Thyroid gland (tissue), 4 donors: Measurements from ENCODE around the gene ABCB6. TPM values are rescaled to one million over a fixed set of nuclear protein-coding genes. Genes with fewer than 3 reads are reported as not detected.

Experiments used
- DNase-seq, 2 donors: peaks; one replicate each; pipeline ENCODE4 v3.0.0-alpha.2; 2019
- H3K27ac ChIP-seq, 3 donors: fragments of 200-600 bp; sonication (generic); 1 replicate in 2 of 3; 2 replicates in 1 of 3; pipeline ENCODE4 v1.5.1; 2016 to 2019; ENCODE audit warnings: mild to moderate bottlenecking in 1 of 3, moderate library complexity in 1 of 3
- H3K27me3 ChIP-seq: fragments of 200-600 bp; sonication (generic); one replicate; pipeline ENCODE4 v1.5.1; 2019
- H3K36me3 ChIP-seq, 2 donors: fragments of 200-600 bp; sonication (generic); one replicate each; pipeline ENCODE4 v1.5.1; 2016 to 2019
- H3K4me1 ChIP-seq, 2 donors: fragments of 200-600 bp; sonication (generic); one replicate each; pipeline ENCODE4 v1.5.1; 2017 to 2019
- H3K4me3 ChIP-seq, 3 donors: fragments of 200-600 bp; sonication (generic); replicated peaks in 1 of 3; 1 replicate in 2 of 3; 2 replicates in 1 of 3; pipeline ENCODE4 v1.5.1; 2016; ENCODE audit warnings: mild to moderate bottlenecking in 1 of 3
- H3K9me3 ChIP-seq: fragments of 200-600 bp; sonication (generic); one replicate; pipeline ENCODE4 v1.5.1; 2017
- CTCF ChIP-seq, 6 experiments: fragments of 200-600 bp in 3 of 6; fragments of 450-650 bp in 3 of 6; sonication (generic) in 3 of 6; IDR thresholded peaks; one replicate each; pipeline ENCODE4 v1.5.1; 2016 to 2019; ENCODE audit warnings: antibody characterized with exemption in 6 of 6, mild to moderate bottlenecking in 2 of 6, inconsistent platforms in 1 of 6, moderate library complexity in 1 of 6
- POLR2A ChIP-seq, 2 donors: fragments of 450-650 bp; IDR thresholded peaks; one replicate each; pipeline ENCODE4 v1.6.1; 2017; ENCODE audit warnings: antibody characterized with exemption in 2 of 2, mild to moderate bottlenecking in 2 of 2, moderate library complexity in 1 of 2
- WGBS, 2 donors: methylation state at CpG; one replicate each; pipeline ENCODE4 v1.1.5; 2017; 5-methylcytosine and 5-hydroxymethylcytosine counted together
- intact Hi-C: fragments of 100-400 bp; cut with DNase I; formaldehyde crosslinking; loops from one replicate; pipeline ENCODE4 v1.15.1; 2023
- total RNA-seq, 4 donors: library from RNA; depleted of rRNA; stranded (reverse); fragments of >200 nt; gene quantifications; one replicate each; pipeline ENCODE4 v1.2.3, GENCODE V29; 2016

ABCB6 gene
- total RNA-seq, 4 donors from 2014 or later: 29.6 to 96.8 (median 63.6) TPM

GRCh38 chr2:219209236-219210195 lies 9.2 kb downstream of the ABCB6 start:
- H3K27ac ChIP-seq: peak overlapping the region; percentile 59 to 97 (median 94)
- H3K36me3 ChIP-seq: peaks cover 27 to 53% of the 10 kb centered on the region in 2 donors
- peaks cover 17 to 27% of the 10 kb centered on the region in 2 donors for H3K4me1 ChIP-seq
- intact Hi-C loops: loop anchor here (5.0 kb wide), 1 partner anchor 32 kb away; the partner anchor contains the start of genes CNPPD1 and RETREG2
- DNase-seq: no peak
- no peaks in the 10 kb centered on the region for H3K9me3 ChIP-seq
- TF ChIP-seq CTCF (IDR thresholded peaks at IDR 0.05): no peak
- TF ChIP-seq POLR2A (IDR thresholded peaks at IDR 0.05): no peak
- 89 to 92% methylated on average over 18 of the region's 18 CpGs for WGBS, 2 donors
- H3K27me3 ChIP-seq: no peaks in the 10 kb centered on the region
- H3K4me3 ChIP-seq: no peak overlapping the region

DNA sequence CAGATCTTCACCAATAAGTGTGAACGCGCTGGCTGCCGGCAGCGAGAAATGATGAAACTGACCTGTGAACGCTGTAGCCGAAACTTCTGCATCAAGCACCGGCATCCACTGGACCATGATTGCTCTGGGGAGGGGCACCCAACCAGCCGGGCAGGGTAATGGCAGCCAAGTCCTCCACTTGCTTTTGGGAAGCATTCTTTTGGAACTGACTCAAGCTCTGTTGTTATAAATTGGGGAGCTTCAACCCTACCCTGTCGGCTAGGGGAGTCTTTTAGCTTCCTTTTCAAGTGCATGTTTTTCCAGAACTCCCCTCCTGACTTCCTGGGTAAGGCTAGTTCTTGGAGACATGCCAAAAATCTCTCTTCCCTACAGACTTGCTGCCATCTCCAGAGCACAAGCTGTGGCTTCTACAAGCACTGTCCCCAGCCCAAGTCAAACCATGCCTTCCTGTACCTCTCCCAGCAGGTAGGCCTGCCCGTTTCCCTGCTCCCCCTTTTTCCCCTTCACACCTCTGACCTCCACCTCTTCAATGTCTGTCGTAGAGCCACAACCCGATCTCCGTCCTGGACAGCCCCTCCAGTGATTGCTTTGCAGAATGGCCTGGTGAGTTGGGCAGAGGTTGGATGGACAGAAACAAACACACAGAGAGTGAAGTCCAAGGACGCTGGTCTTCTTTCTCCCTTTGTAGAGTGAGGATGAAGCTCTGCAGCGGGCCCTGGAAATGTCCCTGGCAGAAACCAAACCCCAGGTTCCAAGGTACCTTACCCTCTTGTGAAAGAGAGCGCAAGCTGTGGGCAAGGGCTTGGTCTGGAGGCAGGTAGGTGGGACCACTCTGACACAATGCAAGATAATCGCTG lies 10.6 kb downstream of the ABCB6 start:
- Histone ChIP-seq H3K4me1 (peaks cover 17 to 27% of the 10 kb centered on the region in 2 donors), H3K27ac (peak overlapping the region; percentile 81 to 97 (median 94)), H3K27me3 (no peaks in the 10 kb centered on the region), H3K36me3 (peaks cover 20 to 39% of the 10 kb centered on the region in 2 donors), H3K9me3 (no peaks in the 10 kb centered on the region), H3K4me3 (peak overlapping the region in 1 of 3 donors; percentile 54)
- intact Hi-C loops: no loop called here
- TF ChIP-seq POLR2A (IDR thresholded peaks at IDR 0.05) (peak in 1 of 2 donors; percentile 62), CTCF (IDR thresholded peaks at IDR 0.05) (no peak)
- peak; percentile 92 to 93 for DNase-seq
- 41 to 60% methylated on average over 17 of the region's 17 CpGs for WGBS, 2 donors

DNA sequence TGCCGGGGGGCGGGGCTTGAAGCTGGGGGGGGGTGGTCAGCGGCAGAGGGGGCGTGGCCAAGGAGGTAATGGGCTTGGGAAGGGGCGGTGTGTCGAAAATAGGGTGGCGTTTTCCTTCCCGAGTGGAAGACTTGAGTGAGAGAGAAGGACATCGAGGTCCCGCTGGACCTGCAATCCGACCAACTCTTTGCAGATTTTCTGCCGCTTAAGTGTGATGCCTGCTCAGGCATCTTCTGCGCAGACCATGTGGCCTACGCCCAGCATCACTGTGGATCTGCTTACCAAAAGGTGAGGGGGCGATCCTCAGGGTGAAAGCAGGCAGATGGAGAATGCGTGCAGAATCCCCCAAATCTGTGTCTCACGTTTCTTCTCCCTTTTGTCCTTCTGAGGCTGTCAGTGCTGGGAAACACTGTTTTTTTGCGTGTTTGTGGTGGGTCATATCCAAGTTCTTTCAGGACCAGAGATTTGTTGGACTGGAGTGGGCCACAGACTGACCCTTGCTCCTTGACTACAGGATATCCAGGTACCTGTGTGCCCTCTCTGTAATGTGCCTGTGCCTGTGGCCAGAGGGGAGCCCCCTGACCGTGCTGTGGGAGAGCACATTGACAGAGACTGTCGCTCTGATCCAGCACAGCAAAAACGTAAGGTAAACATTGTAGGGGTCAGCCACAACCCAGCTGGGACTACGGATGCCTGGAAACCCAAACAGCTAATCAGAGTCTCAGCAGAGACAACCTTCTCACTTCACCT lies 11.4 kb downstream of the ABCB6 start:
- Histone ChIP-seq H3K9me3 (no peaks in the 10 kb centered on the region), H3K4me3 (peak overlapping the region; percentile 43 to 54 (median 51)), H3K27me3 (no peaks in the 10 kb centered on the region), H3K27ac (peak overlapping the region; percentile 81 to 97 (median 94)), H3K36me3 (peaks cover 17 to 32% of the 10 kb centered on the region in 2 donors), H3K4me1 (peaks cover 17 to 27% of the 10 kb centered on the region in 2 donors)
- intact Hi-C loops: no loop called here
- WGBS, 2 donors: 10% methylated on average over 20 of the region's 22 CpGs
- no peak for DNase-seq
- no peak for TF ChIP-seq CTCF (IDR thresholded peaks at IDR 0.05)
- peak in 1 of 2 donors; percentile 28 for TF ChIP-seq POLR2A (IDR thresholded peaks at IDR 0.05)

DNA sequence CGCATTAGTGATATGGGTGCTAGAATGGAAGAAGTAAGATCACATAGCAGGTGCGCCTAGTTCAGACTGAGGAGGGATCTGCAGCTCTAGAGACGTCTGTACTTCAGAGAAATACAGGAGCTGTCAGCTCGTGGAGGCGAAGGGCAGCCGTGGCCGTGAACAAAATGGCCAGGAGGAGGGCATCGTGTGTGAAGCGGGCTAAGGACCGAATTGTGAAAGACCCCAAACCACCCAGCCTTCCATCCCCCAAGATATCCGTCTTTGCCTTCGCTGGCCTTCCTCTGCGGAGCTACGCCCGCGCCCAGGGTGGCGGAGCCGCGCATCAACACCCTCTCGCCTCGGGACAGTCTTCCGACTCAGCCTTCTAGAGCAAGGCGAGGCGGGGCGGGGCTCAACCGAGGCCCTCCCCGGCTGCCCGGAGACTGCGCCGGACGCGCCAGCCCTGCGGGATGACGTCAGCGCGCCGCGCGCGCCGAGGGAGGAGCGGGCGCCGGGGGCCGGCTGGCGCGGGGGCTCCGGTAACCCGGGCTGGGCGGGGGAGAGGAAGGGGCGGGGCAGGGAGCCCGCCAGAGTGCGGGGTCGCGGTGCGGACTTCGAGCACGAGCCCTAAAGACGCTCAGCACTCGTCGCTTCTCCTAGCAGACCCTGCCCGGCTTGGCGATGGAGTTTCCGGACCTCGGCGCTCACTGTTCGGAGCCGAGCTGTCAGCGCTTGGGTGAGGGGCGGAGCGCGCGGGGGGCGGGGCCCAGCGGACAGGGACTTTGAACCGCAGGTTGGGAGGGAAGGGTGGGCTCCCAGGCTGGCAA lies 12.2 kb downstream of the ABCB6 start, which contains the start of gene ZFAND2B:
Gene ZFAND2B, plus strand, starts transcription at position 455 of the 806 bp plus-strand sequence. Its CDS starts 206 bp downstream, at position 661.
- peak; percentile 96 to 97 for DNase-seq
- TF ChIP-seq CTCF (IDR thresholded peaks at IDR 0.05) (peak in 2 of 6 experiments; percentile 8 to 47), POLR2A (IDR thresholded peaks at IDR 0.05) (peak; percentile 69 to 99)
- intact Hi-C loops: no loop called here
- Histone ChIP-seq H3K9me3 (no peaks in the 10 kb centered on the region), H3K36me3 (peaks cover 13 to 28% of the 10 kb centered on the region in 2 donors), H3K4me1 (peaks cover 17 to 27% of the 10 kb centered on the region in 2 donors), H3K27me3 (no peaks in the 10 kb centered on the region), H3K4me3 (peak within 1 kb of the TSS; percentile 43 to 54 (median 51)), H3K27ac (peak within 1 kb of the TSS; percentile 81 to 97 (median 94))
- 0 to 1% methylated on average over 11 to 30 of the region's 76 CpGs for WGBS, 2 donors
